ENCODE results near the gene DDA1.
"Not testable (repeated sequence)": the region's sequence is repeated elsewhere in the genome, so short reads cannot be mapped to it uniquely, and the experiment has no call there.

The DDA1 gene

GRCh38 chr19:17289489-17289888, 19.9 kb upstream of the DDA1 start:
- DNase-seq, result peak; percentile 78

GRCh38 chr19:17292301-17293074, 16.9 kb upstream of the DDA1 start:
- peak; percentile 89 for DNase-seq

DNA sequence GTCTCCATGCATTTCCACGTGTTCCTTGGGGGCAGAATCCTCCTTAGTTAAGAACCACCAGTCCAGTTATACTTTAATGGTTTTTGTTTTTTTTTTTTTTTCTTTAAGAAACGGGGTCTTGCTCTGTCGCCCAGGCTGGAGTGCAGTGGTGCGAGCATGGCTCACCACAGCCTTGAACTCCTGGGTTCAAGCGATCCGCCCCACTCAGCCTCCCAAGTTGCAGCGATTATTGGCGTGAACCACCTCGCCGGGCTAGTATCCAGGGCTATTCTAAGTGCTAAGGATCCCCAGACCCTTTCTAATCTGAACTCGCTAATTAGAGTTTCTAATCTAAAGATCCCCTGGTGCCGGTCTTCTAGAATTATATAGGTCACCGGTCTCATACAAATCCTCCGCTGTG, 15.8 kb upstream of the DDA1 start:
- DNase-seq, result no peak

DNA sequence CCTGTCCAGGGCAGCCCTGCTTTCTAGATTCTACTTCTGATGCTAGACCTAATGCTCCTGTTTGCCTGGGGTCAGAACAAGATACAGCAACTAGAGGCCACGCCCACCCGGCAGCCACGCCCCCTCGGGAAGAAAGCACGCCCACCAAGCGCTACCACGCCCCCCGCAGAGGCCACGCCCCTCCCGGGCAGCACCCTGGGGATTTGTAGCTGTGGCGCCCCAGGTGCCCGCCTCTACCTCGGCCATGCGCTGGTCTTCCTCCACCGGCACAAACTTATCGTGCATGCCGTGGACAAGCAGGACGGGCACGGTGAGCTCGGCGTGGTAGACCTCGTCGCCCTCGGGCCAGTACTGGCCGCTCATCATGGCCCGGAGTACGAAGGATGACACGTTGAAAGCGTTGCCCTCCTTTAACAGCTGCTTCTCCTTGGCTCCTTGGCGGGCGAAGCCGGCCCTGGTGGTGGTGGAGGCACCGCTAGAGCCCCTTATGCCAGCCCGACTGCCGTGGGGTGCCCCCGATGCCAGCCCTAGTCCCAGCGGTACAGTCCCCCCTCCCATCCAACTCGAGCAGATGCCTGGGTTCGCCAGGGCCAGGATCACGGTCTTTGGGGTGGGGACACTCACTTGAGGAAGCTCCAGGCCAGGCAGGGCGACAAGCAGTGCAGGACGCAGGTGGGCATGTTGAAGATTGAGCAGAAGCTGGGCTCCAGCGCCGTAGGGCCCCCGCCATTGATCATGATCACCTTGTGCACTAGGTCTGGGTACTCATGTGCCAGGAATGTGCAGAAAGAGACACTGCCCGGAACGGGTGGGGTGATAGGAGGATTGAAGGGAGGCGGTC, 15.1 kb upstream of the DDA1 start:
- no peak for DNase-seq

DNA sequence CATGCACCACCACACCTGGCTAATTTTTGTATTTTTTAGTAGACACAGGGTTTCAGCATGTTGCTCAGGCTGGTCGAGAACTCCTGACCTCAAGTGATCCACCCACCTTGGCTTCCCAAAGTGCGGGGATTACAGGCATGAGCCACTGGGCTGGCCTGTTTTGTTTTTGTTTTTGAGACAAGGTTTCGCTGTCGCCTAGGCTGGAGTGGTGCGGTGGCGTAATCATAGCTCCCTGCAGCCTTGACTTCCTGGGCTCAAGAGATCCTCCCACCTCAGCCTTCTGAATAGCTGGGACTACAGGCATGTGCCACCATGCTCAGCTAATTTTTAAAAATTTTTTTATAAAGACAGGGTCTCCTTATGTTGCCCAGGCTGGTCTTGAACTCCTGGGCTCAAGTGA, 13.8 kb upstream of the DDA1 start:
- DNase-seq, result not testable (repeated sequence)

DNA sequence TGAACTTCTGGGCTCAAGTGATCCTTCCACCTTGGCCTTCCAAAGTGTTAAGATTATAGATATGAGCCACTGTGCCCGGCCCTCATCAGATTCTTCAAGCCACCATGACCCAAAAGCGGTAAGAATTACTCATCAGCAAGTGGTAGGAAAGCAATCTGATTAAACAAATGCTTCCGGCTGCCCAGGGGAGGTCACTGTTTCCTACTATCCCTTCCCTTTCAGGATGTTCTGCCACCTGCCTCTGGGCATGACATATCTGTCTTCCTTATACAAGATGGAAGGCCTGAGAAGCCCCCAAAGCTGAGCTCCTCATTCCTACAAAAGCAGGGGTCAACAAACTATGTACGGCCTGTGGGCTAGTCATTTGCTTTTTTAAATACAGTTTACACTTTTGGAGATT, 13.1 kb upstream of the DDA1 start:
- DNase-seq, result peak; percentile 31

GRCh38 chr19:17296976-17297375, 12.4 kb upstream of the DDA1 start:
- no peak for DNase-seq

- no peak for DNase-seq
Measured at GRCh38 chr19:17300992-17301619, 8.3 kb upstream of the DDA1 start.

DNA sequence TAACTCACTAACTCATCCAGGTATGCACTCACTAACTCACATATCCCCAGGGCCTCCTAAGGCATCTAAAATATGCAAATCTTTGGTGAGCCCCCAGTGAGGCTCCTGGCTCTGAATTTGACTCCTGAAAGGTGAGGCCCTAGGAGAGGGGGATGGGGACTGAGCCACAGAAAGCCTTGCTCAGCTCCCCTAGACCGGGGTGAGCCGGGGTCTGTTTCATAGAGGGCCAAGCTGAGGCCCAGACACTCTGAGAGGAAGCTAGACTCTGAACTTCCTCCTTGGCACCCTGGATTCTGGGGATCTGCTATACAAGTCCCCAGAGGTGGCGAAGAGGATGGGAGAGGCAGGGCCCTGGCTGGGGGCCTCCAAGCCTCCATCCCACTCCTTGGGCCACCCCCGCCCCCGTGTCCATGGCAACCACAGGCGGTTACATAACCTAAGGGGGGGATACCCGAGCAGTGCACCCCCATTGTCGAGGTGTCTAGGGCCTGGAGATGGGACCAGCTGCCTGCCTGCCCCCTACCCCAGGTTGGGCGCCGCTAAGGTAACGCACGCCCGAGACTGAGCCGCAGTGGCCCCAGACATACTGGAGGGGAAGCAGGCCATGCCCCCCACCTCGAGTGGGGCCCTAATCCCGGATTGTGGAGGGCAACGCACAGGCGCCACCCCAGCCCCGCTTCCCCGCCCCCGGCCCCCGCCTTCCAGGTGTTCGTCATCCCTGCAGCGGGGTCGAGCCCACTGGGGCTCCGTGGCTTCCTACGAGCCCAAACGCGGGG, 6.8 kb upstream of the DDA1 start:
- DNase-seq, result no peak

GRCh38 chr19:17303167-17303939, 6.0 kb upstream of the DDA1 start, which contains the start of gene ABHD8:
Gene ABHD8 (minus strand): TSS chr19:17303425. CDS start chr19:17301616, 1,809 bp downstream.
- peak; percentile 92 for DNase-seq

DNA sequence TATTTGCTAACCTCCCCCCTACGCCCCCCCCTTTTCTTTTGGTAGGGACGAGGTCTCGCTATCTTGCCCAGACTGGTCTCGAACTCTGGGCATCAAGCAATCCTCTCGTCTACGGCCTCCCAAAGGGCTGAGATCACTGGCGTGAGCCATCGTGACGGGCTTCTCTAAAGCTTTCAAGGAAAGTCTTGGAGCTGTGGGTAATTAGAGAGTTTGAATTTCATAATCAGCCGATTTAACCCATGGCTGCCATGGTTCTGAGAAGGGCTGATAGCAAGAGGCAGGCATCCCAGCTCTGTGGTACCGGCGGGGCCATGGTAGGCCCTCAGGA, 5.5 kb upstream of the DDA1 start:
- no peak for DNase-seq

GRCh38 chr19:17304386-17305215, 4.8 kb upstream of the DDA1 start:
- no peak for DNase-seq

DNA sequence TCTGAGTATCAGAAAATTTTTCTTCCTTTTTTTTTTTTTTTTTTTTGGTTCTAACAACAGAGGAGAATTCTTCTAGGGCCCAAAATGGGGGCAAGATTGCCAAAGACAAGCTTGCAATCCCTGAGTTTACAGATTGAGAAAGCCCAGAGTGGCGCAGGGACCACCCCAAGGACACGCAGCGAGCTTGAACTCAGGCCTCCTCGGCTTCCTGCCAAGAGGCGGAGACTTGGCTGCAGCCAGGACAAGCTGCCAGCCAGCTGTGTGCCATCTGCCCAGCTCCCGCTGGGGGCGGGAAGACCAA, 4.2 kb upstream of the DDA1 start:
- DNase-seq, result no peak

- peak; percentile 98 for DNase-seq
Measured at GRCh38 chr19:17305517-17306284, 3.7 kb upstream of the DDA1 start, which contains the start of gene MRPL34. Gene MRPL34 (plus strand): TSS chr19:17305872. CDS start chr19:17305893, 21 bp downstream.

- DNase-seq, result no peak
Measured at GRCh38 chr19:17306285-17306714, 3.1 kb upstream of the DDA1 start.

DNA sequence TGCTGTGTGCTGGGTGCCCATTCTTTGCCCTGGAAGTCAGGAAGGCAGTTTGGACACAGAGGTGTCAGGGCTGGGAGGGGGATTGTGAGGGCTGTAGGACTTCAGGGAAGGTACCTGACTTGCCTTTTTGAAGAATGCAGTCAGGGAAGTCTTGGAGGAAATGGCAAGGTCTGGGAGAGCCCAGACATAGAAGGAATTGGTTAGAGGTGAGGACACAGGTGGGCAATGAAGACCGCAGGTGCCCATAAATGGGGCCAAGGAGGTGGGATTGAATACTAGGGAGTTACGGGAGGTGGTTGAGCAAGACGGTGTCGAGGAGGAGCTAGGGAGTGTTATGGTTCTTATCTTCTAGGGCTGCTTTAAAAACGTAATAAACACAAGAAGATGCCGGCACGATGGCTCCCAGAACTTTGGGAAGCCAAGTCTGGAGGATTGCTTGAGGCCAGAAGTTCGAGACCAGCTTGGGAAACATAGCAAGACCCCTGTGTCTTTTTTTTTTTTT, 1.4 kb upstream of the DDA1 start:
- DNase-seq, result no peak

- DNase-seq, result no peak
Measured at GRCh38 chr19:17309965-17310461, 650 bp downstream of the DDA1 start.

DNA sequence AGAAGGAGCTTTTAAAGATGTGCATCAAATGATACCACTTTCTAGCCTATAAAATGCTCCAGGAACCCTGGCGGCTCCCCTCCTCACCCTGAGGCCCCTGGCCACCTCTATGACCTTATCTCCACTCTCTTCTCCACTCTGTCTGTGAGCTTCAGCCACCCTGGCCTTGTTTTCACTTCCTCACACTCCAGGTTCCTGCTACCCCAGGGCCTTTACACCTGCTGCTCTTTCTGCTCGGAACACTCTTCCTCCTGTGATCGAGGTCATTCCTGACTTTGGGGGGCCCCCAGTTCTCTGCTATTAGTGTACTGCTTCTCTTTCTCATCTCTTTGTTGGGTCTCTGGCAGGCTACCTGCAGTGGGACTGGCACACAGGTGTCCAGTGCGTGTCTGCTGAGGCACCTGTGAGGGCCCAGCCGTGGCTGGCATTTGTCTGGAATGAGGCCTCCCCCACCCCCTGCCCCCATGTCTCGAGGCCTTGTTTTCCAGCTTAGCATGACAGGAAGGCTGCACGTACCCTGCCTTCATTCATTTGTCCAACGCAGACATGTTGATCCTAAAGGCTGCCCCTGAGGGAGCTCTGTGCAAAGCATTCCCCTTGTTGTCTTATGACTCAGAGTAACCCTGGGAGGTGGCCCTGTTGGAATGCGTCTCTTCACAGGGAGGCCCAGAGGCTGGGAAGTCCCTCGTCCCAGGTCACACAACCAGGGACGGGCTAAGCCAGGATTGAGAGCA, 2.3 kb downstream of the DDA1 start:
- DNase-seq, result peak; percentile 97

All from fibroblast of skin of back (primary cell).